Caco-2 (cell line): ENCODE data around the gene NOL4L. TPM values are rescaled to one million over a fixed set of nuclear protein-coding genes. Genes with fewer than 3 reads are reported as not detected.

Source experiments
- BruUV-seq: library from RNA; stranded (reverse); fragments of 400-500 nt; replicated peaks from 2 replicates; lab custom pipeline; 2021; lab: Mats Ljungman, UMichigan
- CTCF ChIA-PET: fragments of 300-600 bp; sonication (Branson Sonifier 250); formaldehyde crosslinking; loops from one replicate; lab custom pipeline; 2022; ENCODE audit warnings: antibody characterized with exemption; lab: Charles Lee
- POLR2A ChIA-PET: fragments of 300-600 bp; sonication (Branson Sonifier 250); formaldehyde crosslinking; loops from one replicate; lab custom pipeline; 2022; ENCODE audit warnings: antibody characterized with exemption; lab: Charles Lee
- DNase-seq, 2 experiments: peaks; one replicate each; pipeline versions ENCODE4 v3.0.0 to v3.0.0-alpha.2; 2020 to 2022
- H3K27me3 ChIP-seq: replicated peaks from 2 replicates; pipeline ENCODE4 v1.6.0; 2011; ENCODE audit warnings: low read length; ENCODE audit not compliant: control insufficient read depth, insufficient read depth
- H3K36me3 ChIP-seq: 2 replicates; pipeline ENCODE4 v1.5.1; 2011; ENCODE audit warnings: low read length; ENCODE audit not compliant: control insufficient read depth, insufficient read depth
- H3K4me1 ChIP-seq: fragments of 250-450 bp; sonication (Bioruptor Pico); 2 replicates; pipeline ENCODE4 v1.5.1; 2020; ENCODE audit warnings: mild to moderate bottlenecking
- H3K4me3 ChIP-seq: 2 replicates; pipeline ENCODE4 v1.5.1; 2011; ENCODE audit warnings: low read depth, mild to moderate bottlenecking, control low read depth, low read length
- H3K9me3 ChIP-seq: fragments of 250-450 bp; sonication (Bioruptor Pico); 2 replicates; pipeline ENCODE4 v1.5.1; 2020; ENCODE audit warnings: mild to moderate bottlenecking, moderate library complexity
- H3K27ac Mint-ChIP-seq: one replicate; pipeline ENCODE4 v1.8.0; 2022; ENCODE audit warnings: mixed read lengths; ENCODE audit not compliant: unreplicated experiment
- H3K27me3 Mint-ChIP-seq: one replicate; pipeline ENCODE4 v1.8.0; 2022; ENCODE audit warnings: mixed read lengths; ENCODE audit not compliant: insufficient read depth, unreplicated experiment
- H3K36me3 Mint-ChIP-seq: one replicate; pipeline ENCODE4 v1.8.0; 2022; ENCODE audit warnings: mild to moderate bottlenecking, mixed read lengths; ENCODE audit not compliant: insufficient read depth, unreplicated experiment
- H3K4me1 Mint-ChIP-seq: one replicate; pipeline ENCODE4 v1.8.0; 2022; ENCODE audit warnings: low read depth, mixed read lengths; ENCODE audit not compliant: unreplicated experiment
- H3K4me3 Mint-ChIP-seq: one replicate; pipeline ENCODE4 v1.8.0; 2022; ENCODE audit warnings: mild to moderate bottlenecking, moderate library complexity, mixed read lengths; ENCODE audit not compliant: unreplicated experiment
- H3K9me3 Mint-ChIP-seq: one replicate; pipeline ENCODE4 v1.8.0; 2022; ENCODE audit warnings: mixed read lengths; ENCODE audit not compliant: unreplicated experiment
- intact Hi-C: fragments of 100-400 bp; cut with micrococcal nuclease; formaldehyde crosslinking; loops from one replicate; pipeline ENCODE4 v1.10.0; 2022; ENCODE audit not compliant: unreplicated experiment
- total RNA-seq: library from RNA; stranded (reverse); gene quantifications from 2 replicates; pipeline ENCODE4 v1.2.3, GENCODE V29; 2022
- TF ChIP-seq, protein P1 (sequence below), 2 experiments: fragments of 200-600 bp in 1 of 2; IDR thresholded peaks; 1 replicate in 1 of 2; 2 replicates in 1 of 2; pipeline versions ENCODE4 v1.5.1 to v1.8.0; 2011 to 2022; ENCODE audit warnings: antibody characterized with exemption in 1 of 2, control low read depth in 1 of 2, inconsistent platforms in 1 of 2, low read depth in 1 of 2, low read length in 1 of 2, mild to moderate bottlenecking in 1 of 2, moderate library complexity in 1 of 2; ENCODE audit not compliant: insufficient read depth in 1 of 2, severe bottlenecking in 1 of 2, unreplicated experiment in 1 of 2

NOL4L gene
- total RNA-seq, 1 experiment from 2014 or later: 80.9 TPM

DNA sequence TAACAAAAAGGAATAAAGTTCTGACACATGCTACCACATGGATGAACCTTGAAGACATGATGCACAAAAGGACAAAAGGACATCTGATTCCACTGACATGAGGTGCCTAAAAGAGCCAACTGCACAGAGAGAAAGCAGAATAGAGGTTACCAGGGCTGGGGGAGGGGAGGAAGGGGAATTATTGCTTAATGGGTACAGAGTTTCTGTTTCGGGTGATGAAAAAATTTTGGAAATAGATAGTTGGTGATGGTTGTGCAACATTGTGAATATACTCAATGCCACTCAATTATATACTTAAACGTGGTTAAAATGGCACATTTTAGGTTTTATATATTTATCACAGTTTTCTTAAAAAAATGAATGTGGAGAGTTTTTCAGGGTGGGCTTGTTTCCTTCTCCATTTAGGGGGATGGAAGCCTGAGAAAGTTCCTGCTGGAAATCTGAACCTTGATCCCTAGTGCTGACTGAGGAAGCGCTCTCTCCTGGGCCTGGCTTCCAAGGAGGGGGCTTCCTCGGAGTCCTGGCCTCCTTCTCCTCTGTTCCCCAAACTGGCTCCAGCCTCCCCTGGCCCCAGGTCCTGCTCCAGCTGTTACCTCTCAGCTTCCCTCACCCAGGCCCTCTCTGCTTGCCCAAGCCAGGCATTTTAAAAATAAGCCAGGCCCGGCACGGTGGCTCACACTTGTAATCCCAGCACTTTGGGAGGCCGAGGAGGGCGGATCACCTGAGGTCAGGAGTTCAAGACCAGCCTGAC is 79.2 kb downstream of the NOL4L start:
- BruUV-seq: no TSS peak
- H3K9me3 ChIP-seq: no peaks in the 10 kb centered on the region
- H3K4me3 Mint-ChIP-seq: no peak overlapping the region
- no peaks in the 10 kb centered on the region for H3K9me3 Mint-ChIP-seq
- H3K27me3 Mint-ChIP-seq: no peaks in the 10 kb centered on the region
- POLR2A ChIA-PET: no interaction called here
- no peak overlapping the region for H3K27ac Mint-ChIP-seq
- peaks cover 5% of the 10 kb centered on the region for H3K36me3 Mint-ChIP-seq
- H3K4me1 ChIP-seq: peaks cover 35% of the 10 kb centered on the region
- H3K27me3 ChIP-seq: no peaks in the 10 kb centered on the region
- TF ChIP-seq, protein P1, sequence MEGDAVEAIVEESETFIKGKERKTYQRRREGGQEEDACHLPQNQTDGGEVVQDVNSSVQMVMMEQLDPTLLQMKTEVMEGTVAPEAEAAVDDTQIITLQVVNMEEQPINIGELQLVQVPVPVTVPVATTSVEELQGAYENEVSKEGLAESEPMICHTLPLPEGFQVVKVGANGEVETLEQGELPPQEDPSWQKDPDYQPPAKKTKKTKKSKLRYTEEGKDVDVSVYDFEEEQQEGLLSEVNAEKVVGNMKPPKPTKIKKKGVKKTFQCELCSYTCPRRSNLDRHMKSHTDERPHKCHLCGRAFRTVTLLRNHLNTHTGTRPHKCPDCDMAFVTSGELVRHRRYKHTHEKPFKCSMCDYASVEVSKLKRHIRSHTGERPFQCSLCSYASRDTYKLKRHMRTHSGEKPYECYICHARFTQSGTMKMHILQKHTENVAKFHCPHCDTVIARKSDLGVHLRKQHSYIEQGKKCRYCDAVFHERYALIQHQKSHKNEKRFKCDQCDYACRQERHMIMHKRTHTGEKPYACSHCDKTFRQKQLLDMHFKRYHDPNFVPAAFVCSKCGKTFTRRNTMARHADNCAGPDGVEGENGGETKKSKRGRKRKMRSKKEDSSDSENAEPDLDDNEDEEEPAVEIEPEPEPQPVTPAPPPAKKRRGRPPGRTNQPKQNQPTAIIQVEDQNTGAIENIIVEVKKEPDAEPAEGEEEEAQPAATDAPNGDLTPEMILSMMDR (IDR thresholded peaks at IDR 0.05; ENCODE audit: insufficient read depth in 1 of 2, low read depth in 1 of 2, low read length in 1 of 2, severe bottlenecking in 1 of 2, unreplicated experiment in 1 of 2): no peak
- intact Hi-C loops: no loop called here
- peak in 1 of 2 experiments; percentile 39 for DNase-seq
- H3K4me3 ChIP-seq: no peak overlapping the region
- CTCF ChIA-PET: interaction anchor here (1.0 to 2.9 kb wide), 2 partner anchors 18 to 147 kb away, joined by 4 to 6 read pairs; no protein-coding TSS in a partner anchor
- H3K36me3 ChIP-seq: no peaks in the 10 kb centered on the region
- peaks cover 24% of the 10 kb centered on the region for H3K4me1 Mint-ChIP-seq

DNA sequence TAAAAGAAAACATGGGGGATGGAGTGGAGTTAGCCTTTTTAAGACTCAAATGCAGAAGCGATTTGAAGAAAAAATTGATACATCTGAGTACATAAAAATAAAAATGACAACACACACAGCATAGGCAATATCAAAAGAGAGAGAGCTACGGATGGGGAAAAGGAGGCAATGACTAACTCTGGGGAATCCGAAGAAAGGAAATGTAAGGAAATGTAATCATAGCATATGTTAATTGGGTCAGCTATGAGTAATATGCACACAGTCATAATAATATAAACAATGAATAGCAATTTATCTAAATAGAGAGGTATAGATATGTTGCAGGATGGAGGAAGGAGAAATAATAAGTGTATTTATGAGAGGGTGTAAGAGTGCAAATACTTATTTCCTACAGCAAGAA is 83.4 kb downstream of the NOL4L start:
- ChIA-PET POLR2A (no interaction called here), CTCF (no interaction called here)
- no peaks in the 10 kb centered on the region for H3K9me3 ChIP-seq
- H3K4me3 ChIP-seq: no peak overlapping the region
- Mint-ChIP-seq H3K27ac (no peak overlapping the region), H3K36me3 (no peaks in the 10 kb centered on the region), H3K4me3 (no peak overlapping the region), H3K9me3 (no peaks in the 10 kb centered on the region), H3K27me3 (no peaks in the 10 kb centered on the region), H3K4me1 (no peaks in the 10 kb centered on the region)
- DNase-seq: no peak
- no peaks in the 10 kb centered on the region for H3K36me3 ChIP-seq
- H3K27me3 ChIP-seq: no peaks in the 10 kb centered on the region
- TF ChIP-seq, protein P1 (IDR thresholded peaks at IDR 0.05; ENCODE audit: insufficient read depth in 1 of 2, low read depth in 1 of 2, low read length in 1 of 2, severe bottlenecking in 1 of 2, unreplicated experiment in 1 of 2): no peak
- no TSS peak for BruUV-seq
- peaks cover 12% of the 10 kb centered on the region; the same call in 1 of the 2 replicates for H3K4me1 ChIP-seq
- intact Hi-C loops: no loop called here

DNA sequence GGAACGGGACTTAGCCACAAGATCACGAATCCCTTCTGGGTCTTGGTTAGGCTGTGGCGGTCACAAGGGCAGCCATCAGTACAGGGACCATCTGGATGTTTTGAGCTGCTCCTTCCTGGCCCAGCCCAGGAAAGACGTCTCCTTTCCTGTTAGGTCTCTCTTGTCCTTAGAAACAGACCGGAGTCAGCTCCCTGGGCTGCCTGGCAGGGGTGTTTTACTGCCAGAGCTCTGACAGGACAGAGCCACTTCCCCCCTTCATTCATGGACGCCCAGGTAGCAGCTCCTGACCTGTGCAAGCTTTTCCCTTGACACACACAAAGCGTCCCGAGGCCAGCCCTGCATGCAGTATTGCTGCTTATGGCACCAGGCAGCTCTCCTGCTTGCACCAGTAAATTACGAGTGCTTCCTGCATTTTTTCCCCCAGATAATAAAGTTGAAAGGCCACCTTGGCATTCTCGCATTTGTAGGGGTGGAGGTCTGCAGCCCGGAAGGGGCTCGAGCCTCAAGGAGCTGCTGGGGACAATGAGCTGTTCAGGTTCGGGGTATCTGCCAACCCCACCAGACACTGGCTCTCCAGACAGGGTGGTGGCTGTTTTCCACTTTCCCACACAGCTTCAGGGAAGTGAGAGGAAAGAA is 87.4 kb downstream of the NOL4L start:
- Mint-ChIP-seq H3K27me3 (no peaks in the 10 kb centered on the region), H3K4me3 (no peak overlapping the region), H3K9me3 (no peaks in the 10 kb centered on the region), H3K36me3 (no peaks in the 10 kb centered on the region), H3K4me1 (no peaks in the 10 kb centered on the region), H3K27ac (no peak overlapping the region)
- TF ChIP-seq, protein P1 (IDR thresholded peaks at IDR 0.05; ENCODE audit: insufficient read depth in 1 of 2, low read depth in 1 of 2, low read length in 1 of 2, severe bottlenecking in 1 of 2, unreplicated experiment in 1 of 2): no peak
- BruUV-seq: no TSS peak
- CTCF ChIA-PET: interaction anchor here (0.7 to 1.4 kb wide), 6 partner anchors 13 to 153 kb away, joined by 3 to 4 read pairs (median 3); no protein-coding TSS in a partner anchor
- Histone ChIP-seq H3K4me1 (peaks cover 7% of the 10 kb centered on the region; the same call in 1 of the 2 replicates), H3K4me3 (no peak overlapping the region), H3K36me3 (no peaks in the 10 kb centered on the region), H3K9me3 (no peaks in the 10 kb centered on the region), H3K27me3 (no peaks in the 10 kb centered on the region)
- intact Hi-C loops: no loop called here
- peak in 1 of 2 experiments; percentile 53 for DNase-seq
- POLR2A ChIA-PET: interaction anchor here (0.6 kb wide), 3 partner anchors 25 to 295 kb away, joined by 4 to 12 read pairs (median 5); no protein-coding TSS in a partner anchor
